ENCODE measurements around the gene ESRRG.

ESRRG gene

GRCh38 chr1:216600730-216601609, 122.3 kb downstream of the ESRRG start:
- TF ChIP-seq, protein P1, sequence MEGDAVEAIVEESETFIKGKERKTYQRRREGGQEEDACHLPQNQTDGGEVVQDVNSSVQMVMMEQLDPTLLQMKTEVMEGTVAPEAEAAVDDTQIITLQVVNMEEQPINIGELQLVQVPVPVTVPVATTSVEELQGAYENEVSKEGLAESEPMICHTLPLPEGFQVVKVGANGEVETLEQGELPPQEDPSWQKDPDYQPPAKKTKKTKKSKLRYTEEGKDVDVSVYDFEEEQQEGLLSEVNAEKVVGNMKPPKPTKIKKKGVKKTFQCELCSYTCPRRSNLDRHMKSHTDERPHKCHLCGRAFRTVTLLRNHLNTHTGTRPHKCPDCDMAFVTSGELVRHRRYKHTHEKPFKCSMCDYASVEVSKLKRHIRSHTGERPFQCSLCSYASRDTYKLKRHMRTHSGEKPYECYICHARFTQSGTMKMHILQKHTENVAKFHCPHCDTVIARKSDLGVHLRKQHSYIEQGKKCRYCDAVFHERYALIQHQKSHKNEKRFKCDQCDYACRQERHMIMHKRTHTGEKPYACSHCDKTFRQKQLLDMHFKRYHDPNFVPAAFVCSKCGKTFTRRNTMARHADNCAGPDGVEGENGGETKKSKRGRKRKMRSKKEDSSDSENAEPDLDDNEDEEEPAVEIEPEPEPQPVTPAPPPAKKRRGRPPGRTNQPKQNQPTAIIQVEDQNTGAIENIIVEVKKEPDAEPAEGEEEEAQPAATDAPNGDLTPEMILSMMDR (conservative IDR thresholded peaks at IDR 0.05; ENCODE audit: low read depth, low read length), result peak; percentile 59
- H3K4me3 ChIP-seq (ENCODE audit: low read length), result peak overlapping the region; percentile 57
- DNase-seq (ENCODE audit: low read depth), result no peak

- TF ChIP-seq, protein P1 (conservative IDR thresholded peaks at IDR 0.05; ENCODE audit: low read depth, low read length), result no peak
- no peak for DNase-seq (ENCODE audit: low read depth)
- H3K4me3 ChIP-seq (ENCODE audit: low read length), result no peak overlapping the region
Measured at GRCh38 chr1:216599851-216600250, 123.4 kb downstream of the ESRRG start.

DNA sequence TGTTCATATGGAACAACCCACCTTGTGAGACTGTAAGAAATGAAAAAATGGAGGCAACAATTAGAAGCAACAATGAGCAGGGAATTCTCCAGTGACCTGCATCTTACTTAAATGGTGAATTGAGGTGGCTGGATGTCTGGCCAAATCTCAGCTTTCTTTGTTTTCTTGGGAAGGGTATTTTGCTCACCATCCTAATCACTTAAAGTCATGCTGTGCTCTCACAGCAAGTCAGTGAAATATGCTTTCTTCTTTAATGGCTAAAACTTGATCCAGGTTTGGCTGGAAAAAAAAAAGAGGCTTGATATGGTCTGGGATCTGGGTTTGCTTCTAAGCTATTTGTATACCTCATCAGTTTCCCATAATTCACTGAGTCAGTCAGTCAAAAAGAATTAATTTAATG, 124.8 kb downstream of the ESRRG start:
- DNase-seq (ENCODE audit: low read depth), result no peak
- no peak overlapping the region for H3K4me3 ChIP-seq (ENCODE audit: low read length)
- TF ChIP-seq, protein P1 (conservative IDR thresholded peaks at IDR 0.05; ENCODE audit: low read depth, low read length), result no peak

- TF ChIP-seq, protein P1 (conservative IDR thresholded peaks at IDR 0.05; ENCODE audit: low read depth, low read length), result no peak
- no peak for DNase-seq (ENCODE audit: low read depth)
- H3K4me3 ChIP-seq (ENCODE audit: low read length), result no peak overlapping the region
Measured at GRCh38 chr1:216596281-216596862, 126.9 kb downstream of the ESRRG start.

DNA sequence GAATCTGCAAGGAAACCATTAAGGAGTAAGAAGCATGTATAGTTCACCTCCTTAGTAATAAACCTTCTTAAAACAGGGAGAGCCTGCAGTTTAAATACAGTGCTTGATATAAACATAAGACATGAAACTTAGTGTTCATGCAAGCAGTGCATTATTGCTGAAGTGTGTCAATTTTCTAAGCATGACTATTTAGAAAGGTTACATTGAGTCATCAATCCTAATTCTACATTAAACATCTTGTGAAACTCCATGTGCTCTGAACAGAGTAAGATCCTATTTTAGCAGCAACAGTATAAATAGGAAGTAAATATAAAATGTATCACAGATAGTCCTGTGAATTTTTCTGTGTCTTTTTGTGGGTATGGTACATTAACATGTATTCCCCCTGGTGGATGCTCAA, 135.5 kb downstream of the ESRRG start:
- no peak overlapping the region for H3K4me3 ChIP-seq (ENCODE audit: low read length)
- no peak for DNase-seq (ENCODE audit: low read depth)
- TF ChIP-seq, protein P1 (conservative IDR thresholded peaks at IDR 0.05; ENCODE audit: low read depth, low read length), result no peak

DNA sequence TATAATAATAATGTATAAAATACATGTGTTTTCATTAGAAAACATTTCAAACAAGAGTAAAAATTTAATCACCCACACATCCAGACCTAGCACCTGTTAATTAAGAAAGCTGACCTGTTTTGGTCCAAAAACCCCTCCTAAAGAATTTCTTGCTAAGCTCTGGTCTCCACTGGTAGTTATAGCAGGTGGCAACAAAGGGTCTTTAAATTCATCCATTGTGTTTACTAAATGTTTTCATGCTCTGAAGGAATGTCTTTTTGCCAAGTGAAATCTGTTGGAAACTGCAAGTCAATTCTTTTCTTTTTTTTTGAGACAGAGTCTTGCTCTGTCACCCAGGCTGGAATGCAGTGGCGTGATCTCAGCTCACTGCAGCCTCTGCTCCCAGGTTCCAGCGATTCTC, 141.1 kb downstream of the ESRRG start:
- no peak for DNase-seq (ENCODE audit: low read depth)
- TF ChIP-seq, protein P1 (conservative IDR thresholded peaks at IDR 0.05; ENCODE audit: low read depth, low read length), result no peak
- no peak overlapping the region for H3K4me3 ChIP-seq (ENCODE audit: low read length)

Data from retinal pigment epithelial cell (primary cell).